Stimulated activated CD8-positive, alpha-beta memory T cell treated with anti-CD3 and anti-CD28 coated beads, Interleukin-15, amount 100 ng/mL, for 48 hours (primary cell): ENCODE data around the gene HOXA3.

Experiments
- DNase-seq, 2 donors: peaks; one replicate each; pipeline ENCODE4 v3.0.0-alpha.2; 2020; ENCODE audit warnings: low read depth in 2 of 2

Gene HOXA3

GRCh38 chr7:27177795-27178320 is 25.5 kb upstream of the HOXA3 start:
- no peak for DNase-seq

- DNase-seq: no peak
These were observed 24.8 kb upstream of the HOXA3 start for GRCh38 chr7:27176962-27177794.

- no peak for DNase-seq
These were observed 24.1 kb upstream of the HOXA3 start for GRCh38 chr7:27176524-27176845.

- no peak for DNase-seq
These were observed 23.5 kb upstream of the HOXA3 start for GRCh38 chr7:27175626-27176523.

GRCh38 chr7:27174874-27175625 is 22.7 kb upstream of the HOXA3 start:
- no peak for DNase-seq

GRCh38 chr7:27173956-27174873 is 21.8 kb upstream of the HOXA3 start, which contains the start of gene HOXA10:
Gene HOXA10 (minus strand): TSS chr7:27174320. CDS start chr7:27174306, 14 bp downstream.
- no peak for DNase-seq

- DNase-seq: no peak
These were observed 21.1 kb upstream of the HOXA3 start for GRCh38 chr7:27173511-27173955.

- no peak for DNase-seq
These were observed 20.6 kb upstream of the HOXA3 start for GRCh38 chr7:27172823-27173510.

- no peak for DNase-seq
These were observed 20.0 kb upstream of the HOXA3 start for GRCh38 chr7:27172315-27172774.

- DNase-seq: no peak
These were observed 19.4 kb upstream of the HOXA3 start for GRCh38 chr7:27171637-27172314.

- no peak for DNase-seq
These were observed 18.9 kb upstream of the HOXA3 start for GRCh38 chr7:27171325-27171636.

GRCh38 chr7:27170426-27171324 is 18.3 kb upstream of the HOXA3 start:
- DNase-seq: no peak

GRCh38 chr7:27169658-27170425 is 17.5 kb upstream of the HOXA3 start:
- DNase-seq: no peak

GRCh38 chr7:27168265-27168947 is 16.0 kb upstream of the HOXA3 start:
- no peak for DNase-seq

- no peak for DNase-seq
These were observed 15.5 kb upstream of the HOXA3 start for GRCh38 chr7:27167916-27168264.

GRCh38 chr7:27166531-27167505 is 14.4 kb upstream of the HOXA3 start:
- DNase-seq: no peak
